Endodermal cell (in vitro differentiated cells): ENCODE results near the gene ALKBH7. TPM values are rescaled to one million over a fixed set of nuclear protein-coding genes. Genes with fewer than 3 reads are reported as not detected.

Experiments
- DNase-seq: peaks from one replicate; pipeline ENCODE4 v3.0.0-alpha.2; 2017
- H3K27ac ChIP-seq: 2 replicates; pipeline ENCODE4 v1.5.1; 2013; ENCODE audit warnings: mild to moderate bottlenecking, low read depth, low read length, moderate library complexity
- H3K27me3 ChIP-seq: 2 replicates; pipeline ENCODE4 v1.6.1; 2013; ENCODE audit warnings: mild to moderate bottlenecking, low read length, moderate library complexity; ENCODE audit not compliant: insufficient read depth, control insufficient read depth, poor library complexity, severe bottlenecking
- H3K36me3 ChIP-seq: 2 replicates; pipeline ENCODE4 v1.7.0; 2013; ENCODE audit warnings: mild to moderate bottlenecking, low read length, moderate library complexity; ENCODE audit not compliant: control insufficient read depth, insufficient read depth
- H3K4me1 ChIP-seq: one replicate; pipeline ENCODE4 v1.7.0; 2013; ENCODE audit warnings: low read length; ENCODE audit not compliant: control insufficient read depth, insufficient read depth
- H3K4me3 ChIP-seq: 2 replicates; pipeline ENCODE4 v1.5.1; 2013; ENCODE audit warnings: mild to moderate bottlenecking, low read length, moderate library complexity
- H3K9ac ChIP-seq: 2 replicates; pipeline ENCODE4 v1.6.1; 2013; ENCODE audit warnings: mild to moderate bottlenecking, low read length, moderate library complexity; ENCODE audit not compliant: poor library complexity, severe bottlenecking; ENCODE audit errors: extremely low read depth
- H3K9me3 ChIP-seq: 2 replicates; pipeline ENCODE4 v1.6.1; 2013; ENCODE audit warnings: mild to moderate bottlenecking, low read length, moderate library complexity; ENCODE audit not compliant: control insufficient read depth
- H3K27ac Mint-ChIP-seq: 2 replicates; pipeline ENCODE4 v1.8.0; 2020; ENCODE audit warnings: mixed read lengths
- H3K27me3 Mint-ChIP-seq: 2 replicates; pipeline ENCODE4 v1.8.0; 2021; ENCODE audit warnings: mild to moderate bottlenecking, mixed read lengths; ENCODE audit not compliant: insufficient read depth
- H3K36me3 Mint-ChIP-seq: 2 replicates; pipeline ENCODE4 v1.8.0; 2020; ENCODE audit warnings: low read depth, mixed read lengths
- H3K4me1 Mint-ChIP-seq: 2 replicates; pipeline ENCODE4 v1.8.0; 2020; ENCODE audit warnings: mixed read lengths
- H3K4me3 Mint-ChIP-seq: 2 replicates; pipeline ENCODE4 v1.8.0; 2020; ENCODE audit warnings: mild to moderate bottlenecking, moderate library complexity, mixed read lengths
- H3K9me3 Mint-ChIP-seq: 2 replicates; pipeline ENCODE4 v1.8.0; 2020; ENCODE audit warnings: mild to moderate bottlenecking, mixed read lengths
- WGBS, 2 experiments: methylation state at CpG; one replicate each; pipeline versions ENCODE4 v1.1.5 to v1.1.7; 2013; ENCODE audit warnings: missing lambda C conversion rate in 2 of 2, mixed read lengths in 1 of 2; ENCODE audit not compliant: insufficient coverage in 1 of 2, insufficient read length in 1 of 2; 5-methylcytosine and 5-hydroxymethylcytosine counted together
- total RNA-seq, 2 donors: library from RNA; stranded (reverse); fragmentation: NEBNext Ultra II Directional in 1 of 2; extraction: Animal tissue kit (Norgen Biotek cat#: 25700) in 1 of 2; gene quantifications; 2 replicates in 1 of 2; 3 replicates in 1 of 2; pipeline ENCODE4 v1.2.1, GENCODE V29; 2021
- TF ChIP-seq, protein P1 (sequence below): fragments of 200-600 bp; sonication (generic); conservative IDR thresholded peaks from 2 replicates; pipeline ENCODE4 v1.5.0; 2021; ENCODE audit warnings: antibody characterized with exemption, mild to moderate bottlenecking

Gene ALKBH7
- total RNA-seq, 2 donors from 2014 or later = 80.0 to 98.3 TPM

DNA sequence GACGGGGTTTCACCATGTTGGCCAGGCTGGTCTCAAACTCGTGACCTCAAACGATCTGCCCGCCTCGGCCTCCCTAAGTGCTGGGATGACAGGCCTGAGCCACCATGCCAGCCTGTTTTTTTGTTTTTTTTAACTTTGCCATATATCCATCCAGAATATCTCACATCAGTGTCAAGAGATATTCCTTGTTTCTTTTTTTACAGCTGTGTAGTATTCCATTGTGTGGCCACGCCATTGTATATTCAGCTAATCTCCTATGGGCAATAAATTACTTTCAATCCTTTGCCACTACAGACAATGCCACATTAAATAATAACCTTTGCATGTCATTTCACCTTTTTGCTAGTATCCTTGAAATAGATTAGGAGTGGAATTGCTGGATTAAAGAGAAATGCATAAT is 36.8 kb downstream of the ALKBH7 start:
- no peak overlapping the region for H3K27ac ChIP-seq
- 96 to 99% methylated on average over 6 of the region's 6 CpGs for WGBS, 2 experiments
- Mint-ChIP-seq H3K4me3 (no peak overlapping the region), H3K4me1 (no peaks in the 10 kb centered on the region), H3K27ac (no peak overlapping the region), H3K27me3 (no peaks in the 10 kb centered on the region), H3K9me3 (no peaks in the 10 kb centered on the region), H3K36me3 (peaks cover 11% of the 10 kb centered on the region)
- no peak for DNase-seq
- peaks cover 21% of the 10 kb centered on the region for H3K36me3 ChIP-seq
- H3K9ac ChIP-seq = no peak overlapping the region
- H3K27me3 ChIP-seq = no peaks in the 10 kb centered on the region
- H3K4me1 ChIP-seq = no peaks in the 10 kb centered on the region
- TF ChIP-seq, protein P1, sequence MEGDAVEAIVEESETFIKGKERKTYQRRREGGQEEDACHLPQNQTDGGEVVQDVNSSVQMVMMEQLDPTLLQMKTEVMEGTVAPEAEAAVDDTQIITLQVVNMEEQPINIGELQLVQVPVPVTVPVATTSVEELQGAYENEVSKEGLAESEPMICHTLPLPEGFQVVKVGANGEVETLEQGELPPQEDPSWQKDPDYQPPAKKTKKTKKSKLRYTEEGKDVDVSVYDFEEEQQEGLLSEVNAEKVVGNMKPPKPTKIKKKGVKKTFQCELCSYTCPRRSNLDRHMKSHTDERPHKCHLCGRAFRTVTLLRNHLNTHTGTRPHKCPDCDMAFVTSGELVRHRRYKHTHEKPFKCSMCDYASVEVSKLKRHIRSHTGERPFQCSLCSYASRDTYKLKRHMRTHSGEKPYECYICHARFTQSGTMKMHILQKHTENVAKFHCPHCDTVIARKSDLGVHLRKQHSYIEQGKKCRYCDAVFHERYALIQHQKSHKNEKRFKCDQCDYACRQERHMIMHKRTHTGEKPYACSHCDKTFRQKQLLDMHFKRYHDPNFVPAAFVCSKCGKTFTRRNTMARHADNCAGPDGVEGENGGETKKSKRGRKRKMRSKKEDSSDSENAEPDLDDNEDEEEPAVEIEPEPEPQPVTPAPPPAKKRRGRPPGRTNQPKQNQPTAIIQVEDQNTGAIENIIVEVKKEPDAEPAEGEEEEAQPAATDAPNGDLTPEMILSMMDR = no peak
- no peak overlapping the region for H3K4me3 ChIP-seq
- H3K9me3 ChIP-seq = no peaks in the 10 kb centered on the region

DNA sequence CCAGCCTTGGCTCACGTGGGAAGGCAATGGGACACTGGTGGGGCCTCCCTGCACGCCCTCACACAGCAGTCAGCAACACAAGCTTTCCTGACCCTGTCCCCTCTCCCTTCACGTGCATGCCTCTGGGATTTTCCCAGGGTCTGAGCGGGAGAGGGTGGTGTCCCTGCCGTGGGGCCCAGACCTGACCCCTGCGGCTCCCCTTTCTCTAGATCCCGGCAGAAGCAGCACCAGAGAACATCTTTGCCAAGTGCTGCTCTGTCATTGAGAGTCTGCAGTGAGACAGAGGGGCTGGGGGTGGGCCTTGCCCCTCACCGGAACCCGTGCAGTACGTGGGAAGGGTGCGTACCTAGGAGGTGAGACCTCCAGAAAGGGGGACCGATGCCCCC is 39.5 kb downstream of the ALKBH7 start:
- Histone ChIP-seq H3K4me1 (no peaks in the 10 kb centered on the region), H3K36me3 (peaks cover 44% of the 10 kb centered on the region), H3K27me3 (no peaks in the 10 kb centered on the region), H3K4me3 (no peak overlapping the region), H3K9ac (no peak overlapping the region), H3K9me3 (no peaks in the 10 kb centered on the region), H3K27ac (peak overlapping the region; percentile 2)
- no peak for DNase-seq
- no peak overlapping the region for H3K4me3 Mint-ChIP-seq
- 89 to 95% methylated on average over 9 to 12 of the region's 12 CpGs for WGBS, 2 experiments
- no peaks in the 10 kb centered on the region for H3K27me3 Mint-ChIP-seq
- H3K4me1 Mint-ChIP-seq = no peaks in the 10 kb centered on the region
- H3K9me3 Mint-ChIP-seq = no peaks in the 10 kb centered on the region
- TF ChIP-seq, protein P1 = no peak
- peaks cover 30% of the 10 kb centered on the region for H3K36me3 Mint-ChIP-seq
- H3K27ac Mint-ChIP-seq = no peak overlapping the region

DNA sequence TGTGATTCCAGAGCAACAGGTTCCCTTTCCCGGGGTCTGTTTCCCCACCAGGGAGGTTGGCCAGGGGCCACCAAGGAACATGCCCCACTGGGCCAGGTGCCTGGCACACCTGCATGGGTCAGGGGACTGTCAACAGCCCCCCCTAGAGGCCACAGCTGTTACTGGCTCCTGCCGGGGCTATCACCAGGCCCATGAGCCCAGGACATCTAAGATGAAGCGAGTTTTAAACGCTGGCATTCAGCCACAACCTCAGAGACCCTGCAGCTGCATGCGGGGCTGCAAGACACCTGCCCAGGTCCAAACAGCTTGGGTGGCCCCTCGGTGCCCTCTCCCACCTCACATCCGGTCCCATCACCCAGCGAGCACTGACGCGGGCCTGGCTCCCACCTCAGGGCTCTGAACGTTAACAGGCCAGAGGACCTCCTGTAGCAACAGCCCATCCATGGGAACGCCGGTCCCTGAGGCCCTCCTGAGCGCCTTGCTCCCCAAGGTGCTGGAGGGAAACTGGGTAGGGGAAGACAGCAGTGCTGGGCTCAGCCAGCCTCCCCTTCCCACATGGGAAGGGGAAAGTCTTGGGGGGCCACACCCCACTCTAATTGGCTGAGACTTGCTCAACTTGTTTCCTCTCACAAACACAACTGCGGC is 40.0 kb downstream of the ALKBH7 start:
- Mint-ChIP-seq H3K4me1 (no peaks in the 10 kb centered on the region), H3K27me3 (no peaks in the 10 kb centered on the region), H3K9me3 (no peaks in the 10 kb centered on the region), H3K4me3 (no peak overlapping the region), H3K27ac (peak overlapping the region; percentile 68), H3K36me3 (peaks cover 35% of the 10 kb centered on the region)
- WGBS, 2 experiments = 70 to 84% methylated on average over 5 to 14 of the region's 15 CpGs
- Histone ChIP-seq H3K36me3 (peaks cover 49% of the 10 kb centered on the region), H3K9me3 (no peaks in the 10 kb centered on the region), H3K4me1 (no peaks in the 10 kb centered on the region), H3K27ac (no peak overlapping the region), H3K9ac (no peak overlapping the region), H3K27me3 (no peaks in the 10 kb centered on the region), H3K4me3 (no peak overlapping the region)
- DNase-seq = peak; percentile 94
- TF ChIP-seq, protein P1 = peak; percentile 95
